Hepatocyte (in vitro differentiated cells): ENCODE results near the gene AOPEP.

Experiments used
- CTCF ChIP-seq: fragments of 200-600 bp; sonication (generic); IDR thresholded peaks from 2 replicates; pipeline ENCODE4 v1.5.1; 2016; ENCODE audit warnings: antibody characterized with exemption, mild to moderate bottlenecking; ENCODE audit not compliant: poor library complexity
- EZH2 ChIP-seq: fragments of 200-600 bp; sonication (generic); IDR thresholded peaks from 2 replicates; pipeline ENCODE4 v1.6.1; 2016; ENCODE audit warnings: antibody characterized with exemption, mild to moderate bottlenecking, borderline replicate concordance
- EZH2phosphoT487 ChIP-seq: fragments of 200-600 bp; sonication (generic); IDR thresholded peaks from one replicate; pipeline ENCODE4 v1.6.1; 2018; ENCODE audit warnings: antibody characterized with exemption, mild to moderate bottlenecking, low read depth, moderate library complexity; ENCODE audit not compliant: unreplicated experiment, severe bottlenecking

DNA sequence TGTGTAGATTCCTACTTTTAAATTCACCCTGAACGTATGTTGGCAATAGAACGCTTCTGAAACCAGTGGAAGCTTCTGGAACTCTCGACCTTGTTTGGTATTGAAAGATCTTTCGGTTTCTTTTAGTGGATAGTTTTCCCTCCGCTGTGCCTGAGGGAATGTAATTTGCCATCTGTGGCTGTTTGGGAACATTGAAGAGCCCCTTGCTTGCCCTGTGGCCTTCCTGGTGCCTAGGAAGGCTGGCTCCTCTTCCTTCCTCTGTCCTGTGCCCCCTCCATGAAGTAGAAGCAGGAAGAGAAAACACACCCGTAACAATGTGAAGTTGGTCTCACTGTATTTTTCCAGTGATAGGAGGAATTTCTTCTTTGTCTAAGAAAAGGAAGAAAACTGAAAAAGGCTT lies 274.3 kb downstream of the AOPEP start:
- TF ChIP-seq CTCF (no peak), EZH2phosphoT487 (no peak), EZH2 (no peak)
